A673 (cell line): ENCODE results near the gene TREX2.

Experiments
- EZH2 ChIP-seq: fragments of 200-600 bp; sonication (generic); IDR thresholded peaks from 2 replicates; pipeline ENCODE4 v1.6.1; 2017; ENCODE audit warnings: borderline replicate concordance, low read depth, mild to moderate bottlenecking, mixed read lengths, antibody characterized with exemption, low read length; ENCODE audit not compliant: poor library complexity, severe bottlenecking
- TF ChIP-seq, protein P1 (sequence below): fragments of 300-800, 200-600 bp; sonication (generic); conservative IDR thresholded peaks from 2 replicates; pipeline ENCODE4 v1.5.1; 2017; ENCODE audit warnings: low read depth, mild to moderate bottlenecking, antibody characterized with exemption, low read length, moderate library complexity, mixed read lengths

DNA sequence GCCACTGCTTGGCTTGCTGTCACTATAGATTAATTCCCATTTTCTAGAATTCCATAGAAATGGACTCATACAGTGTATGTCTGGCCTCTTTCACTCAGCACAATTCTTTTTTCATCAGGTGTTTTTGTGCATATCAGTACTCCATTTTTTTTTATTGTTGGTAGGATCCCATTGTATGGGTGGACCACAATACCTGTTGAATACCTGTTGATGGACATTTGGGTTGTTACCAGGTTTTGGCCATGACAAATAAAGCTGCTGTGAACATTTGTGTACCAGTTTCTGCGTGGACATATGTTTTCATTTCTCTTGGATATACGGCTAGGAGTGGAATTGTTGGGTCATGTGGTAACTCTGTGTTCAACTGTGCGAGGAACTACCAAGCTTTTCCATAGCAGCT is 19.7 kb downstream of the TREX2 start:
- TF ChIP-seq, protein P1, sequence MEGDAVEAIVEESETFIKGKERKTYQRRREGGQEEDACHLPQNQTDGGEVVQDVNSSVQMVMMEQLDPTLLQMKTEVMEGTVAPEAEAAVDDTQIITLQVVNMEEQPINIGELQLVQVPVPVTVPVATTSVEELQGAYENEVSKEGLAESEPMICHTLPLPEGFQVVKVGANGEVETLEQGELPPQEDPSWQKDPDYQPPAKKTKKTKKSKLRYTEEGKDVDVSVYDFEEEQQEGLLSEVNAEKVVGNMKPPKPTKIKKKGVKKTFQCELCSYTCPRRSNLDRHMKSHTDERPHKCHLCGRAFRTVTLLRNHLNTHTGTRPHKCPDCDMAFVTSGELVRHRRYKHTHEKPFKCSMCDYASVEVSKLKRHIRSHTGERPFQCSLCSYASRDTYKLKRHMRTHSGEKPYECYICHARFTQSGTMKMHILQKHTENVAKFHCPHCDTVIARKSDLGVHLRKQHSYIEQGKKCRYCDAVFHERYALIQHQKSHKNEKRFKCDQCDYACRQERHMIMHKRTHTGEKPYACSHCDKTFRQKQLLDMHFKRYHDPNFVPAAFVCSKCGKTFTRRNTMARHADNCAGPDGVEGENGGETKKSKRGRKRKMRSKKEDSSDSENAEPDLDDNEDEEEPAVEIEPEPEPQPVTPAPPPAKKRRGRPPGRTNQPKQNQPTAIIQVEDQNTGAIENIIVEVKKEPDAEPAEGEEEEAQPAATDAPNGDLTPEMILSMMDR: no peak
- TF ChIP-seq EZH2: no peak
